Fibroblast of peridontal ligament (primary cell): ENCODE results near the gene SLC16A5.
"Not testable (repeated sequence)": the region's sequence is repeated elsewhere in the genome, so short reads cannot be mapped to it uniquely, and the experiment has no call there.

ENCODE experiments used
- DNase-seq: peaks from one replicate; pipeline ENCODE4 v3.0.0-alpha.2; 2010; ENCODE audit errors: extremely low read depth

The SLC16A5 gene

GRCh38 chr17:75133001-75133400, 45.2 kb downstream of the SLC16A5 start:
- no peak for DNase-seq

- DNase-seq = not testable (repeated sequence)
Measured at GRCh38 chr17:75133607-75134347, 46.0 kb downstream of the SLC16A5 start.

DNA sequence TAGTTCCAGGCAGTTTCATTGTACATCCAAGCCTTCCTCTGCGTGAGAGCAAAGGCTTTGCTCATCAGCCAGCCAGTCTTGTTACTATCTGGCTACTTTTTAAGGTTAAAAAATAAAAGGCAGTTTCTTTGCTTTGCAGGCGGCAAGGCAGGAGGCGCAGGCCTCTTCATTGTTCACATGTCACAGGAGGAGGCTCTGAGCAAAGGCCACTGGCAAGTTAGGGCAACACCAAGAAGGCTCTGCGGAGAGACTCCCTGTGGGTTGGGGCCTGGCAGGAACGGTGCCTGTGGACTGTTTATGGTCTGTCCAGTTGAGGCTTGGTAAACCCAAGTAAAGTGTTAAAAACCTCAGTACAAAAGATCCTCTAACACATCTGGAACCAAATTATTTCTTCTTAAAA, 47.7 kb downstream of the SLC16A5 start:
- DNase-seq = no peak

DNA sequence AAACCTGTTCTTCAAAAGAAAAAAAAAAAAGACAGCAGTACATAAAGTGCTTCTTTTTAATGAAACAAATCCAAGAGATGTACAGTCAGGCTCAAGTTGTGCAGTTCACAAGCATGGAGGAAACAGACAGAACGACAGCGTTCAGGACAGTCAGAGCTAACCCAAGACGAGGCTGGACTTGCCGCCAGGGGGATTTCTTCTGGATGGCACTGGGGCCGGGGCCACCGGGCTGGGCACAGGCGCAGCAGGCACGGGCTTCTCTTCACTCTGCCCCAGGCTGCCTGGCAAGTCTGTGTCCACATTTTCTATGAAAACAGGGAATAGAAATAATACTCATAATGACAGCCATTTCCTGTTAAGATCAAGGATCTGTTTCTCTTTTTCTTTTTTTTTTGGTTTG, 48.2 kb downstream of the SLC16A5 start:
- no peak for DNase-seq

GRCh38 chr17:75137762-75138161, 50.0 kb downstream of the SLC16A5 start:
- not testable (repeated sequence) for DNase-seq

DNA sequence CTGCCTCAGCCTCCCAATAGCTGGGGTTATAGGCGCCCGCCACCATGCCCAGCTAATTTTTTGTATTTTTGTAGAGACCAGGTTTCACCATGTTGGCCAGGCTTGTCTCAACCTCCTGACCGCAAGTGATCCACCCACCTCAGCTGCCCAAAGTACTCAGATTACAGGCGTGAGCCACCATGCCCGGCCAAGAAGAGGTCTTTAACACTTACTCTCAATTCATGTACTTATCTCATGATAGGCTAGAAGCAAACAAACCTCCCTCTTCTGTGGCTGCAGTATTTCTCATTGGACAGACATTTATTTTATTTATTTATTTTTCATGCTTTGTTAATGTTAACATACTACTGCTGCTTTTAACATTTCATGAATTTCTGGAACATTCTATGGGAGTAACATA, 50.8 kb downstream of the SLC16A5 start:
- DNase-seq = no peak

- no peak for DNase-seq
Measured at GRCh38 chr17:75142236-75142971, 54.6 kb downstream of the SLC16A5 start.

GRCh38 chr17:75144816-75145512, 57.2 kb downstream of the SLC16A5 start:
- no peak for DNase-seq

- no peak for DNase-seq
Measured at GRCh38 chr17:75146592-75146991, 58.8 kb downstream of the SLC16A5 start.

DNA sequence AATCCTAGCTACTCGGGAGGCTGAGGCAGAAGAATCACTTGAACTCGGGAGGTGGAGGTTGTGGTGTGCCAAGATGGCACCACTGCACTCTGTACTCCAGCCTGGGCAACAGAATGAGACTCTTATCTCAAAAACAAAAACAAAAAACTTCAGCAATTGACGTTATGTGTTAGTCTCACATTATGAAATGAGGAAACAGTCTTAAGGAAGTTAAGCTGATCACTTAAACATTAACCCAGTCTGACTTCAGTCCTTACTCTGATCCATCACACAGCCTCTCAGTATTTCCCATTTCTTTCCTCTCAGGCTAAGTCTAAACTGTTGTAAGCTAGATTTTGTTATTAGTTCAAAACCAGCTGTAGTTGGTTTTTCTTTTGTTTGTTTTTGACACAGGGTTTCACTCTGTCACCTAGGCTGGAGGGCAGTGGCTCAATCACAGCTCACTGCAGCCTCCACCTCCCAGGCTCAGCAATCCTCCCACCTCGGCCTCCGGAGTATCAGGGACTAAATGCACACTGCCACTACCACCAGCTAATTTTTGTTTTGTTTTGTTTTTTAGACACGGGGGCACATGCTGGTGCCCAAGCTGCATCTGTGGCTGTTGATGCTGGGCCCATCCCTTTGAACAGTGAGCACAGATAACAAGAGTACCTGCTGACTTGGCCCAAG, 60.3 kb downstream of the SLC16A5 start:
- DNase-seq = no peak

DNA sequence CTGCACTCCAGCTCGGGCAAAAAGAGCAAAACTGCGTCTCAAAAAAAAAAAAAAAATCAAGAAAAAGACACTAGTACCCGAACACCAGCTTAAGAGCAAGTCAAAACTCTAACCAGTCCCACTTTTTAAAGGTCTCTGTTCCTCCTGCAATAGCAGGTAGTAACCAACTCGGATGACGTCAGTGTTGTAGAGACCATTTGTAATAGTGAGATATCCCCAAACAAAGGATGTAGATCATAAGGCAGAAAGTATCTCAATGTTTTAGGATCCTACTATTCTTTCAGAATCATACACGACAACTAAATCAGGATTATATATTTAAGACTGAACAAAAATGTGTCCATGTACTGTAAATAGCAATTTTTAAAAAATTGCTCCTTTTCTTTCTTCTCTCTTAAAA, 64.2 kb downstream of the SLC16A5 start:
- no peak for DNase-seq

- DNase-seq = no peak
Measured at GRCh38 chr17:75152523-75152921, 64.8 kb downstream of the SLC16A5 start.

- no peak for DNase-seq
Measured at GRCh38 chr17:75152922-75153779, 65.4 kb downstream of the SLC16A5 start.

- no peak for DNase-seq
Measured at GRCh38 chr17:75153780-75154194, 66.0 kb downstream of the SLC16A5 start.

- peak; percentile 98 for DNase-seq
Measured at GRCh38 chr17:75154195-75155106, 66.7 kb downstream of the SLC16A5 start, which contains the start of gene JPT1. TSS of gene JPT1 (minus strand) at chr17:75154512. CDS start at chr17:75154397, 115 bp downstream.

DNA sequence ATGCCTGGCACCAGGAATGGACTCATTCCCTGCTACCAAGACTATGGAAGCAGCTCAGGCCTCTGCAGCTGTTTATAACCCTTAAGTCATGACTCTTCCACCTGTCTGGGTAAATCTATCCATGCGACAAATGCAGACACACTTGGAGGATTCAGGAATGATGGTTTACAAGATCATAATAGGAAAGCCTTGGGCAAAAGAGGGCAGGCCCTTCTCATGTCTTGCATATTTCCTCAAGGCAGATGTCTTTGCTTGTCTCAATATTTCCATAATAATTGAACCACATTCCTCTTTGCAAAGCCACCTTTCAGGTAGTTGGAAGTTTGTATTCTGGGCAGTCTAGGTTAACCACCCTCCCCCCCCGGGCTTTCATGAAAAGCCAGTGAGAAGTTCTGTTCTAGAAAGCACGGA, 67.4 kb downstream of the SLC16A5 start:
- no peak for DNase-seq
